Nephron (organoid): ENCODE results near the gene BCKDK.
A peak's percentile ranks its signal among the peaks of the same experiment; 100 is the strongest.

ENCODE experiments used
- H3K27ac Mint-ChIP-seq, 3 experiments: 2 replicates each; pipeline ENCODE4 v1.8.0; 2020; ENCODE audit warnings: mixed read lengths in 3 of 3, mild to moderate bottlenecking in 2 of 3, moderate library complexity in 1 of 3
- H3K27me3 Mint-ChIP-seq: 2 replicates; pipeline ENCODE4 v1.8.0; 2021; ENCODE audit warnings: low read depth, mild to moderate bottlenecking, moderate library complexity, mixed read lengths
- H3K36me3 Mint-ChIP-seq: 2 replicates; pipeline ENCODE4 v1.8.0; 2020; ENCODE audit warnings: low read depth, mixed read lengths
- H3K4me1 Mint-ChIP-seq: 2 replicates; pipeline ENCODE4 v1.8.0; 2020; ENCODE audit warnings: mixed read lengths
- H3K4me3 Mint-ChIP-seq, 3 experiments: 2 replicates each; pipeline ENCODE4 v1.8.0; 2020; ENCODE audit warnings: mild to moderate bottlenecking in 3 of 3, mixed read lengths in 3 of 3, moderate library complexity in 2 of 3
- H3K9me3 Mint-ChIP-seq: 2 replicates; pipeline ENCODE4 v1.8.0; 2020; ENCODE audit warnings: mixed read lengths
- CTCF ChIP-seq, 3 experiments: fragments of 200-600 bp; sonication (generic); IDR thresholded peaks; one replicate each; pipeline ENCODE4 v1.5.0; 2021; ENCODE audit warnings: antibody characterized with exemption in 3 of 3; ENCODE audit not compliant: unreplicated experiment in 3 of 3

Gene BCKDK

GRCh38 chr16:31130336-31130891, 22.2 kb downstream of the BCKDK start:
- H3K36me3 Mint-ChIP-seq = peaks cover 26% of the 10 kb centered on the region
- no peak for TF ChIP-seq CTCF (IDR thresholded peaks at IDR 0.05; ENCODE audit: unreplicated experiment in 3 of 3)
- H3K9me3 Mint-ChIP-seq = no peaks in the 10 kb centered on the region
- no peak overlapping the region for H3K4me3 Mint-ChIP-seq
- H3K27me3 Mint-ChIP-seq = no peaks in the 10 kb centered on the region
- H3K27ac Mint-ChIP-seq = peak overlapping the region; percentile 77 to 89 (median 78)
- H3K4me1 Mint-ChIP-seq = peaks cover 8% of the 10 kb centered on the region

- Mint-ChIP-seq H3K36me3 (peaks cover 26% of the 10 kb centered on the region), H3K4me1 (peaks cover 12% of the 10 kb centered on the region), H3K27ac (peak overlapping the region; percentile 77 to 89 (median 78)), H3K4me3 (peak overlapping the region in 1 of 3 experiments; percentile 25), H3K27me3 (no peaks in the 10 kb centered on the region), H3K9me3 (no peaks in the 10 kb centered on the region)
- TF ChIP-seq CTCF (IDR thresholded peaks at IDR 0.05; ENCODE audit: unreplicated experiment in 3 of 3) = no peak
These were observed 22.7 kb downstream of the BCKDK start for GRCh38 chr16:31130899-31131298.

- Mint-ChIP-seq H3K27me3 (no peaks in the 10 kb centered on the region), H3K9me3 (no peaks in the 10 kb centered on the region), H3K4me1 (peaks cover 16% of the 10 kb centered on the region), H3K36me3 (peaks cover 21% of the 10 kb centered on the region), H3K27ac (peak overlapping the region in 2 of 3 experiments; percentile 77 to 89), H3K4me3 (peak overlapping the region in 1 of 3 experiments; percentile 25)
- no peak for TF ChIP-seq CTCF (IDR thresholded peaks at IDR 0.05; ENCODE audit: unreplicated experiment in 3 of 3)
These were observed 23.2 kb downstream of the BCKDK start for GRCh38 chr16:31131416-31131815.

- Mint-ChIP-seq H3K4me1 (peaks cover 16% of the 10 kb centered on the region), H3K36me3 (peaks cover 21% of the 10 kb centered on the region), H3K4me3 (no peak overlapping the region), H3K9me3 (no peaks in the 10 kb centered on the region), H3K27me3 (no peaks in the 10 kb centered on the region), H3K27ac (peak overlapping the region in 1 of 3 experiments; percentile 89)
- no peak for TF ChIP-seq CTCF (IDR thresholded peaks at IDR 0.05; ENCODE audit: unreplicated experiment in 3 of 3)
These were observed 23.7 kb downstream of the BCKDK start for GRCh38 chr16:31131841-31132271.

- Mint-ChIP-seq H3K4me1 (peaks cover 16% of the 10 kb centered on the region), H3K36me3 (peaks cover 21% of the 10 kb centered on the region), H3K27me3 (no peaks in the 10 kb centered on the region), H3K4me3 (no peak overlapping the region), H3K9me3 (no peaks in the 10 kb centered on the region), H3K27ac (peak overlapping the region in 1 of 3 experiments; percentile 57)
- no peak for TF ChIP-seq CTCF (IDR thresholded peaks at IDR 0.05; ENCODE audit: unreplicated experiment in 3 of 3)
These were observed 24.3 kb downstream of the BCKDK start for GRCh38 chr16:31132303-31132979.
